Ishikawa (cell line): Measurements from ENCODE around the gene S1PR3.

Experiments used
- CEBPB ChIP-seq: IDR thresholded peaks from 2 replicates; pipeline ENCODE4 v1.6.1; 2012
- CREB1 ChIP-seq: IDR thresholded peaks from 2 replicates; pipeline ENCODE4 v1.6.1; 2012; ENCODE audit warnings: low read depth
- EGR1 ChIP-seq: IDR thresholded peaks from 2 replicates; pipeline ENCODE4 v1.6.1; 2012
- EP300 ChIP-seq: IDR thresholded peaks from 2 replicates; pipeline ENCODE4 v1.6.1; 2012; ENCODE audit warnings: borderline replicate concordance
- FOXM1 ChIP-seq: IDR thresholded peaks from 2 replicates; pipeline ENCODE4 v1.6.1; 2012; ENCODE audit warnings: low read depth, borderline replicate concordance
- MAX ChIP-seq: IDR thresholded peaks from 2 replicates; pipeline ENCODE4 v1.6.1; 2012
- NFIC ChIP-seq: IDR thresholded peaks from 2 replicates; pipeline ENCODE4 v1.6.1; 2012
- RAD21 ChIP-seq: IDR thresholded peaks from 2 replicates; pipeline ENCODE4 v1.6.1; 2012; ENCODE audit warnings: low read depth
- REST ChIP-seq: IDR thresholded peaks from 2 replicates; pipeline ENCODE4 v1.6.1; 2012; ENCODE audit warnings: low read depth, mild to moderate bottlenecking
- TAF1 ChIP-seq: IDR thresholded peaks from 2 replicates; pipeline ENCODE4 v1.6.1; 2012; ENCODE audit warnings: low read depth, mild to moderate bottlenecking
- TCF12 ChIP-seq: IDR thresholded peaks from 2 replicates; pipeline ENCODE4 v1.6.1; 2012; ENCODE audit warnings: low read depth
- TEAD4 ChIP-seq: IDR thresholded peaks from 2 replicates; pipeline ENCODE4 v1.6.1; 2012
- USF1 ChIP-seq: IDR thresholded peaks from 2 replicates; pipeline ENCODE4 v1.6.1; 2012
- YY1 ChIP-seq: IDR thresholded peaks from 2 replicates; pipeline ENCODE4 v1.6.1; 2012; ENCODE audit warnings: low read depth
- ZBTB7A ChIP-seq: IDR thresholded peaks from 2 replicates; pipeline ENCODE4 v1.6.1; 2012; ENCODE audit warnings: low read depth

S1PR3 gene

GRCh38 chr9:88990729-88991065 lies 571 bp upstream of the S1PR3 start:
- no peak for TF ChIP-seq USF1
- no peak for TF ChIP-seq NFIC
- TF ChIP-seq EGR1, result no peak
- TF ChIP-seq TAF1, result no peak
- TF ChIP-seq CEBPB, result no peak
- no peak for TF ChIP-seq ZBTB7A
- no peak for TF ChIP-seq TEAD4
- no peak for TF ChIP-seq MAX
- TF ChIP-seq TCF12, result no peak
- no peak for TF ChIP-seq CREB1

GRCh38 chr9:88992556-88992955 lies 1.3 kb downstream of the S1PR3 start:
- TF ChIP-seq FOXM1, result no peak
- TF ChIP-seq CEBPB, result no peak
- TF ChIP-seq CREB1, result no peak
- TF ChIP-seq EP300, result no peak
- TF ChIP-seq ZBTB7A, result no peak
- no peak for TF ChIP-seq TAF1
- TF ChIP-seq NFIC, result no peak
- TF ChIP-seq RAD21, result no peak
- TF ChIP-seq EGR1, result no peak
- TF ChIP-seq TEAD4, result no peak
- no peak for TF ChIP-seq USF1
- TF ChIP-seq YY1, result no peak
- no peak for TF ChIP-seq MAX

- TF ChIP-seq TCF12 (no peak), MAX (no peak), NFIC (no peak), ZBTB7A (no peak)
These were observed 2.1 kb downstream of the S1PR3 start for GRCh38 chr9:88993327-88993726.

- TF ChIP-seq CEBPB (no peak), USF1 (no peak), NFIC (no peak), YY1 (no peak), FOXM1 (no peak), CREB1 (no peak), EGR1 (no peak), EP300 (no peak), TAF1 (no peak), ZBTB7A (no peak), RAD21 (no peak), REST (no peak), TCF12 (no peak), TEAD4 (no peak), MAX (no peak)
These were observed 2.7 kb downstream of the S1PR3 start for GRCh38 chr9:88993871-88994460.

GRCh38 chr9:88994469-88995199 lies 3.4 kb downstream of the S1PR3 start:
- TF ChIP-seq MAX (no peak), ZBTB7A (no peak), REST (no peak), EGR1 (no peak), USF1 (no peak), FOXM1 (no peak), TEAD4 (no peak), NFIC (no peak), CEBPB (no peak), RAD21 (no peak), TCF12 (no peak), CREB1 (no peak), TAF1 (no peak), EP300 (no peak), YY1 (no peak)
